Measurements from ENCODE around the gene NR4A3.

DNA sequence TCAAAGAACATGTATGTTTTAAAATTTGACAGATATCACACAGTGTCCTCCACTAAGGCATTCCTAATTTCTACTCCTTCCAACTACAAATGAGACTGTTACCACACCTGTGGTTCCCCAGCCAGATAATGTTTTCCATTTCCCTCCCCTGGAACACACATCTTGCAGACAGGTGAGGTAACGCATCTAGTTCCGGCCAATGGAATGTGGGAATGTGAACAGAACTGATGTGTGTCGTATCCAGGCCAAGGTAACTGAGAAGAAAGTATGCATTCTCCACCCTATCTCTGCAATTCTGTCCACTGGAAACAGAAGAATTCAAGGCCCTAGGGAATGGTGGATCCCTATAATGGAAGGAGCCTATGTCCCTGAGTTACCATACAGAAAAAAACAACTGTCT, 19.9 kb upstream of the NR4A3 start:
- TF ChIP-seq, protein P1, sequence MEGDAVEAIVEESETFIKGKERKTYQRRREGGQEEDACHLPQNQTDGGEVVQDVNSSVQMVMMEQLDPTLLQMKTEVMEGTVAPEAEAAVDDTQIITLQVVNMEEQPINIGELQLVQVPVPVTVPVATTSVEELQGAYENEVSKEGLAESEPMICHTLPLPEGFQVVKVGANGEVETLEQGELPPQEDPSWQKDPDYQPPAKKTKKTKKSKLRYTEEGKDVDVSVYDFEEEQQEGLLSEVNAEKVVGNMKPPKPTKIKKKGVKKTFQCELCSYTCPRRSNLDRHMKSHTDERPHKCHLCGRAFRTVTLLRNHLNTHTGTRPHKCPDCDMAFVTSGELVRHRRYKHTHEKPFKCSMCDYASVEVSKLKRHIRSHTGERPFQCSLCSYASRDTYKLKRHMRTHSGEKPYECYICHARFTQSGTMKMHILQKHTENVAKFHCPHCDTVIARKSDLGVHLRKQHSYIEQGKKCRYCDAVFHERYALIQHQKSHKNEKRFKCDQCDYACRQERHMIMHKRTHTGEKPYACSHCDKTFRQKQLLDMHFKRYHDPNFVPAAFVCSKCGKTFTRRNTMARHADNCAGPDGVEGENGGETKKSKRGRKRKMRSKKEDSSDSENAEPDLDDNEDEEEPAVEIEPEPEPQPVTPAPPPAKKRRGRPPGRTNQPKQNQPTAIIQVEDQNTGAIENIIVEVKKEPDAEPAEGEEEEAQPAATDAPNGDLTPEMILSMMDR (IDR thresholded peaks at IDR 0.05), result no peak
- no peak for TF ChIP-seq POLR2A (IDR thresholded peaks at IDR 0.05)
- TF ChIP-seq POLR2AphosphoS5 (IDR thresholded peaks at IDR 0.05), result no peak
